ENCODE measurements around the gene MT4.

- TF ChIP-seq EZH2phosphoT487 (conservative IDR thresholded peaks at IDR 0.05; ENCODE audit: low read length) (no peak), CTCF (IDR thresholded peaks at IDR 0.05; ENCODE audit: insufficient read depth, low read length, poor library complexity, severe bottlenecking) (no peak)
Measured at GRCh38 chr16:56593573-56594291, 28.9 kb downstream of the MT4 start.
